Liver (tissue), 9 donors: ENCODE measurements around the gene CACNB4. TPM values are rescaled to one million over a fixed set of nuclear protein-coding genes. Genes with fewer than 3 reads are reported as not detected.

ENCODE experiments used
- DNase-seq: peaks from one replicate; pipeline ENCODE4 v3.0.0-alpha.2; 2017; ENCODE audit warnings: low spot score
- H3K27ac ChIP-seq, 2 donors: one replicate each; pipeline ENCODE4 v1.7.0; 2013; ENCODE audit warnings: inconsistent platforms in 2 of 2, low read length in 2 of 2, control low read depth in 1 of 2, low read depth in 1 of 2, mild to moderate bottlenecking in 1 of 2
- H3K27me3 ChIP-seq, 4 donors: one replicate each; pipeline versions ENCODE4 v1.6.1 to v1.7.0; 2013; ENCODE audit warnings: low read length in 3 of 4, inconsistent platforms in 1 of 4, mild to moderate bottlenecking in 1 of 4, moderate library complexity in 1 of 4; ENCODE audit not compliant: control insufficient read depth in 4 of 4, insufficient read depth in 4 of 4
- H3K36me3 ChIP-seq, 4 donors: one replicate each; pipeline versions ENCODE4 v1.6.1 to v1.7.0; 2013; ENCODE audit warnings: low read length in 3 of 4, mild to moderate bottlenecking in 3 of 4, low read depth in 1 of 4, moderate library complexity in 1 of 4; ENCODE audit not compliant: control insufficient read depth in 4 of 4, insufficient read depth in 3 of 4
- H3K4me1 ChIP-seq, 4 donors: one replicate each; pipeline versions ENCODE4 v1.6.1 to v1.7.0; 2013; ENCODE audit warnings: low read length in 3 of 4, mild to moderate bottlenecking in 3 of 4, moderate library complexity in 1 of 4; ENCODE audit not compliant: control insufficient read depth in 4 of 4, insufficient read depth in 4 of 4
- H3K4me3 ChIP-seq, 3 donors: one replicate each; pipeline versions ENCODE4 v1.6.1 to v1.7.0; 2013; ENCODE audit warnings: low read length in 3 of 3, control low read depth in 1 of 3, low read depth in 1 of 3, mild to moderate bottlenecking in 1 of 3
- H3K9ac ChIP-seq, 2 donors: one replicate each; pipeline ENCODE4 v1.7.0; 2013; ENCODE audit warnings: low read length in 2 of 2, mild to moderate bottlenecking in 2 of 2, moderate library complexity in 2 of 2, control low read depth in 1 of 2, low read depth in 1 of 2
- H3K9me3 ChIP-seq, 4 donors: one replicate each; pipeline versions ENCODE4 v1.6.1 to v1.7.0; 2013; ENCODE audit warnings: low read length in 3 of 4; ENCODE audit not compliant: control insufficient read depth in 4 of 4
- ATF3 ChIP-seq: IDR thresholded peaks from 2 replicates; pipeline ENCODE4 v1.6.1; 2016; ENCODE audit warnings: antibody characterized with exemption
- CTCF ChIP-seq: fragments of 150-350 bp; IDR thresholded peaks from 2 replicates; pipeline ENCODE4 v1.5.1; 2017; ENCODE audit warnings: improper control_type of control experiment, low read depth, low read length; ENCODE audit not compliant: missing input control
- EGR1 ChIP-seq, 2 donors: IDR thresholded peaks; 2 replicates each; pipeline ENCODE4 v1.6.1; 2016 to 2018; ENCODE audit warnings: antibody characterized with exemption in 2 of 2, low read depth in 2 of 2
- FOXA1 ChIP-seq: IDR thresholded peaks from 2 replicates; pipeline ENCODE4 v1.6.1; 2016; ENCODE audit warnings: antibody characterized with exemption
- FOXA2 ChIP-seq: IDR thresholded peaks from 2 replicates; pipeline ENCODE4 v1.6.1; 2016; ENCODE audit warnings: antibody characterized with exemption
- GABPA ChIP-seq, 2 donors: IDR thresholded peaks in 1 of 2; conservative IDR thresholded peaks in 1 of 2; 2 replicates each; pipeline ENCODE4 v1.6.1; 2016; ENCODE audit warnings: antibody characterized with exemption in 2 of 2, mild to moderate bottlenecking in 1 of 2, moderate library complexity in 1 of 2
- HNF4A ChIP-seq, 2 donors: conservative IDR thresholded peaks; 2 replicates each; pipeline ENCODE4 v1.6.1; 2016; ENCODE audit warnings: antibody characterized with exemption in 2 of 2, mild to moderate bottlenecking in 2 of 2
- HNF4G ChIP-seq: IDR thresholded peaks from 2 replicates; pipeline ENCODE4 v1.6.1; 2016; ENCODE audit warnings: antibody characterized with exemption
- JUND ChIP-seq, 2 donors: IDR thresholded peaks; 2 replicates each; pipeline ENCODE4 v1.6.1; 2016; ENCODE audit warnings: antibody characterized with exemption in 2 of 2
- MAX ChIP-seq: IDR thresholded peaks from 2 replicates; pipeline ENCODE4 v1.6.1; 2016; ENCODE audit warnings: antibody characterized with exemption
- NR2F2 ChIP-seq: IDR thresholded peaks from 2 replicates; pipeline ENCODE4 v1.6.1; 2016; ENCODE audit warnings: antibody characterized with exemption
- RAD21 ChIP-seq, 2 donors: IDR thresholded peaks; 2 replicates each; pipeline ENCODE4 v1.6.1; 2016; ENCODE audit warnings: antibody characterized with exemption in 2 of 2, mild to moderate bottlenecking in 2 of 2
- REST ChIP-seq: IDR thresholded peaks from 2 replicates; pipeline ENCODE4 v1.6.1; 2016; ENCODE audit warnings: antibody characterized with exemption, mild to moderate bottlenecking
- RXRA ChIP-seq, 2 donors: IDR thresholded peaks; 2 replicates each; pipeline ENCODE4 v1.6.1; 2017 to 2018; ENCODE audit warnings: antibody characterized with exemption in 2 of 2, mild to moderate bottlenecking in 1 of 2
- SP1 ChIP-seq: IDR thresholded peaks from 2 replicates; pipeline ENCODE4 v1.6.1; 2018; ENCODE audit warnings: antibody characterized with exemption, mild to moderate bottlenecking
- TAF1 ChIP-seq: conservative IDR thresholded peaks from 2 replicates; pipeline ENCODE4 v1.6.1; 2016; ENCODE audit warnings: antibody characterized with exemption, mild to moderate bottlenecking
- YY1 ChIP-seq: IDR thresholded peaks from 2 replicates; pipeline ENCODE4 v1.6.1; 2016; ENCODE audit warnings: antibody characterized with exemption, mild to moderate bottlenecking
- ZBTB33 ChIP-seq: IDR thresholded peaks from 2 replicates; pipeline ENCODE4 v1.6.1; 2016; ENCODE audit warnings: antibody characterized with exemption
- WGBS: extraction: QIAGEN DNeasy Blood & Tissue Kit; methylation state at CpG from one replicate; pipeline ENCODE4 v1.1.7; 2013; 5-methylcytosine and 5-hydroxymethylcytosine counted together
- polyA plus RNA-seq, 2 donors: library from polyadenylated mRNA; stranded (reverse) in 1 of 2; unstranded in 1 of 2; fragments of 200-250 nt in 1 of 2; fragments of >200 nt in 1 of 2; fragmentation: Nextera tagmentation in 1 of 2; extraction: Ambion mirVana in 1 of 2; gene quantifications; one replicate each; pipeline versions ENCODE4 v1.2.1 to v1.2.3, GENCODE V29; 2013 to 2015
- total RNA-seq, 2 donors: library from RNA; depleted of rRNA; stranded (reverse); fragments of >200 nt; gene quantifications; one replicate each; pipeline ENCODE4 v1.2.3, GENCODE V29; 2014
- donor health status: healthy.
- donor health status: healthy.
- donor health status: healthy.
- donor health status: healthy.
- donor health status: healthy.

Gene CACNB4
- total and polyA plus RNA-seq, 4 donors, result 0.02 to 0.50 (median 0.21) TPM

- TF ChIP-seq FOXA1 (no peak), TAF1 (no peak), JUND (IDR thresholded peaks at IDR 0.05) (peak in 1 of 2 donors; percentile 2)
- Histone ChIP-seq H3K27me3 (no peaks in the 10 kb centered on the region), H3K9ac (peak overlapping the region in 1 of 2 donors; percentile 42), H3K27ac (peak overlapping the region; percentile 76 to 87), H3K36me3 (no peaks in the 10 kb centered on the region), H3K4me1 (peaks cover 6 to 16% (median 11%) of the 10 kb centered on the region in 4 donors), H3K4me3 (peak overlapping the region; percentile 66 to 99 (median 86)), H3K9me3 (no peaks in the 10 kb centered on the region)
- 87% methylated on average over 5 of the region's 5 CpGs for WGBS
- DNase-seq, result no peak
These were observed 269.9 kb downstream of the CACNB4 start for GRCh38 chr2:151828890-151829324.

GRCh38 chr2:151828143-151828889 lies 270.5 kb downstream of the CACNB4 start, which contains the start of gene ARL5A:
Gene ARL5A (minus strand): TSS chr2:151828421. CDS start chr2:151828176, 245 bp downstream.
- peak within 1 kb of the TSS; percentile 76 to 87 for H3K27ac ChIP-seq
- under 1% methylated on average over 64 of the region's 64 CpGs for WGBS

More at GRCh38 chr2:151828143-151828889, 270.5 kb downstream of the CACNB4 start, which contains the start of gene ARL5A:
- TF ChIP-seq FOXA1 (no peak), RAD21 (IDR thresholded peaks at IDR 0.05) (peak in 1 of 2 donors; percentile 23), SP1 (peak; percentile 89), CTCF (no peak), YY1 (peak; percentile 69), TAF1 (peak; percentile 90), ZBTB33 (no peak), GABPA (IDR thresholded peaks at IDR 0.05 in 1 of 2, conservative IDR thresholded peaks at IDR 0.05 in 1 of 2) (peak in 1 of 2 donors; percentile 47), EGR1 (IDR thresholded peaks at IDR 0.05; ENCODE audit: low read depth in 2 of 2) (peak in 1 of 2 donors; percentile 20), FOXA2 (no peak), HNF4A (conservative IDR thresholded peaks at IDR 0.05) (peak; percentile 77 to 86), ATF3 (no peak), RXRA (IDR thresholded peaks at IDR 0.05) (peak in 1 of 2 donors; percentile 30), MAX (no peak), NR2F2 (no peak), REST (peak; percentile 85), JUND (IDR thresholded peaks at IDR 0.05) (peak in 1 of 2 donors; percentile 5), HNF4G (peak; percentile 73)
- Histone ChIP-seq H3K27me3 (no peaks in the 10 kb centered on the region), H3K4me3 (peak within 1 kb of the TSS; percentile 86 to 100 (median 99)), H3K36me3 (no peaks in the 10 kb centered on the region), H3K4me1 (peaks cover 6 to 18% (median 11%) of the 10 kb centered on the region in 4 donors), H3K9ac (peak within 1 kb of the TSS; percentile 42 to 99), H3K9me3 (no peaks in the 10 kb centered on the region)
- peak; percentile 95 for DNase-seq
